A673 (cell line): ENCODE results near the gene UNC79.

Source experiments
- CTCF ChIP-seq: fragments of 300-800, 200-600 bp; sonication (generic); conservative IDR thresholded peaks from 2 replicates; pipeline ENCODE4 v1.5.1; 2017; ENCODE audit warnings: low read depth, mild to moderate bottlenecking, antibody characterized with exemption, low read length, moderate library complexity, mixed read lengths
- EZH2 ChIP-seq: fragments of 200-600 bp; sonication (generic); IDR thresholded peaks from 2 replicates; pipeline ENCODE4 v1.6.1; 2017; ENCODE audit warnings: borderline replicate concordance, low read depth, mild to moderate bottlenecking, mixed read lengths, antibody characterized with exemption, low read length; ENCODE audit not compliant: poor library complexity, severe bottlenecking

- no peak for TF ChIP-seq CTCF
- TF ChIP-seq EZH2 = no peak
Observed at GRCh38 chr14:93643676-93644075, 212.9 kb downstream of the UNC79 start.
